Left kidney (tissue), 2 donors: ENCODE data around the gene MYF6. TPM values are rescaled to one million over a fixed set of nuclear protein-coding genes. Genes with fewer than 3 reads are reported as not detected.

Source experiments
- DNase-seq: peaks from one replicate; pipeline ENCODE4 v3.0.0-alpha.2; 2013
- polyA plus RNA-seq: library from polyadenylated mRNA; unstranded; fragments of 120-200 nt; gene quantifications from one replicate; pipeline ENCODE4 v1.2.1, GENCODE V29; 2013; ENCODE audit not compliant: insufficient read length

MYF6 gene
- polyA plus RNA-seq, 1 donor, result 0.15 TPM

DNA sequence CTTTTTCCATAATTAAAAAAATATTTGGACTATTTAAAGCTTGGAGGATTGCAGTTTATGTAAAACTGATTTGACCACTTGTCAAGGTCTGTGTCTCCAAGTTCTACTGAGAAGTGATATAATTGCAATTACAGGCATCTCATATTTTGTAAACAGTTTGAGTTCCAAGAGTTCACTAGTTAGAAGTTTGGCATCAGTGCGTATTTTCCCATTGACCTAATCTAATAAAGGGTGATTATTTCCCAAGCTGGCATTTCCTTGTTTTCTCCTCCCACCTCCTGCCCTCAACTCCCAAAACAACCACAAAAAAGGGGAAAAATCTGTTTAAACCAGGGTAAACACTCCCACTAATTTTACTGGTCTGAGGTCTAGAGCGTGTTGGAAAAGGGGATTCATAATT, 3.0 kb upstream of the MYF6 start:
- no peak for DNase-seq

DNA sequence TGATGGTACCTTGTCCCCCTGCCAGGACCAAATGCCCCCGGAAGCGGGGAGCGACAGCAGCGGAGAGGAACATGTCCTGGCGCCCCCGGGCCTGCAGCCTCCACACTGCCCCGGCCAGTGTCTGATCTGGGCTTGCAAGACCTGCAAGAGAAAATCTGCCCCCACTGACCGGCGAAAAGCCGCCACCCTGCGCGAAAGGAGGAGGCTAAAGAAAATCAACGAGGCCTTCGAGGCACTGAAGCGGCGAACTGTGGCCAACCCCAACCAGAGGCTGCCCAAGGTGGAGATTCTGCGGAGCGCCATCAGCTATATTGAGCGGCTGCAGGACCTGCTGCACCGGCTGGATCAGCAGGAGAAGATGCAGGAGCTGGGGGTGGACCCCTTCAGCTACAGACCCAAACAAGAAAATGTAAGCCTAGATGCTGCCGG, 410 bp downstream of the MYF6 start:
- DNase-seq, result no peak

DNA sequence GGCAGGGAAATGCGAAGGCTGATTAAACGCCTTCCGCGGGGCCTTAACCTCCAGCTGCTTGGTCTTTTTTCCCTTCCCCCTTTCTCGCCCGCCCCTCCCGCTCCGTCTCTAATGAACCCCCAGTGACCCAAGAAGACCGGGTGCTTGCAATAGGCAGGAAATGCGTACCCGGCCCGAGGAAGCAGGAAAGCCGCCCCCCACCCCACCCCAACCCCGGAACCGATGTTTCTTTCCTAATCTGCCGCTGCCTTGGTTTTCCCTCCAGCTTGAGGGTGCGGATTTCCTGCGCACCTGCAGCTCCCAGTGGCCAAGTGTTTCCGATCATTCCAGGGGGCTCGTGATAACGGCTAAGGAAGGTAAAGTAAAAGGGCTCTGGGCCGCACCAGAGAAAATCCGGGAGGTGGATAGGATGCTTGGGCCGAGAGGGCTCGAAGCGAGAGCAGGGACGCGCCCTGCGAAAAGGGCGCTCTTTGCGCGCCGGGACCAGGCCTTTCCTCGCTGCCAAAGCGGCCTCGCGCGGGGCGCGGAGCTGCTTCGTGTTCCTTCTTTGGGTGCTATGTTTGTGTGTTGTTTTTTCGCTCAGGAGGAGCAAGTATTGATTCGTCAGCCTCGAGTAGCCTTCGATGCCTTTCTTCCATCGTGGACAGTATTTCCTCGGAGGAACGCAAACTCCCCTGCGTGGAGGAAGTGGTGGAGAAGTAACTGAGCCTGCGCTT, 983 bp downstream of the MYF6 start:
- no peak for DNase-seq

DNA sequence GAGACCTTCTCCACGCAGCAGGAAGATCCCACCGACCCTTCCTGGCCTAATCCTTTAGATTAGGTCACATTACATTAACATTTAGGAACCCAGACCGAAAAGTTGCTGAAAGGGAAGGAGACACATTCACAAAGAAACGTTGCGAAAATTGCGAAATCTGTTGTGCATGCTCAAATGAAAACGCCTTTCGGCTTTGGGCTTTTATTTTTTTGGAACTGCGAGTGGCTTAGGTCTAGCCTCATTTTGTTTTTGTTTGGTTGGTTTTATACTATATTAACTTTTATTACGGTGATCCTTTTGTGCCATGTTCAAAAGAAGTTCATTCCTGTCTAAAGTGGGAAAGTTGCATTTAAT, 1.5 kb downstream of the MYF6 start:
- DNase-seq, result no peak

DNA sequence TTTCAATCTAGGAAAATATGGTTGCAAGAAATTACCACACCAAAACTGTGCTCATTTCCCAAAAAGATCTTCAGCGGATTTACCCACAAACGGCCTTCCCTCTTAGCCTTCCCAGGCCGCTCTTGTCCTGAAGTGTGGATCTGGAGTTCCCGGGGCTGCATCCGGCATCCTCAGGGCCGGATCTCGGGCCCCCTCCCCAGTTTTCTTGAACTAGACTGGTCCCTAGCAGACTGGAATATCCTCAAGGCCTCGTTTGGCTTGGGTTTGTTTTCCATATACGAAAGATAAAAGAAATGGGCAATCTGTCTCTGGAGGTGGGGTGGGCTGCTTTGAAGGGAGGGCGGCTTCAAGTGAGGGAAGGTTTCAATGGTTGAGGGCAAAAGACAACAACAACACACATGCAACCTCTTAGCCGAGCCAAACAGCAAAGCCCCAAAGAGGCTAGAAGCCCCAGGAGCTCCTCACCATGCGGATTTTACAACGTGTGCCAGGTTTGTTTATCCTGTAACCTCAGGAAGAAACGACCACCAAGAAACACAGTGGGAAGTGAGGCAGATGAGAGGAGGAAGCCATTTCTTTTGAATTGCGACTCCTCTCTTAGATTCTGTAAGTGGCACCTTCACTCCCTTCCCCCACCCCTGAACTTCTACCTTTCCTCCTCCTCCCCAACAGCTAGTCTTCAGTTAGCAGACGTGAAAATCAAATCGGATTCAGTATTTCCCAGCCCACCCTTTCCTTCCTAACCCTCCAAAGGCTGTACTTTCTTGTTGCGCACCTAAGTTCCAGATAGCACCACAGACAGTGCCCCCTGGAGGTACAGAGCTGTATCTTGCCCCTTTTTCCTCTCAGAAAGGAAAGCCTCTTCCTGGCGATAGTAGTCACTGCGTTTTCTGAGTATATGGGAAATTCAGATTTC, 2.6 kb downstream of the MYF6 start:
- no peak for DNase-seq

DNA sequence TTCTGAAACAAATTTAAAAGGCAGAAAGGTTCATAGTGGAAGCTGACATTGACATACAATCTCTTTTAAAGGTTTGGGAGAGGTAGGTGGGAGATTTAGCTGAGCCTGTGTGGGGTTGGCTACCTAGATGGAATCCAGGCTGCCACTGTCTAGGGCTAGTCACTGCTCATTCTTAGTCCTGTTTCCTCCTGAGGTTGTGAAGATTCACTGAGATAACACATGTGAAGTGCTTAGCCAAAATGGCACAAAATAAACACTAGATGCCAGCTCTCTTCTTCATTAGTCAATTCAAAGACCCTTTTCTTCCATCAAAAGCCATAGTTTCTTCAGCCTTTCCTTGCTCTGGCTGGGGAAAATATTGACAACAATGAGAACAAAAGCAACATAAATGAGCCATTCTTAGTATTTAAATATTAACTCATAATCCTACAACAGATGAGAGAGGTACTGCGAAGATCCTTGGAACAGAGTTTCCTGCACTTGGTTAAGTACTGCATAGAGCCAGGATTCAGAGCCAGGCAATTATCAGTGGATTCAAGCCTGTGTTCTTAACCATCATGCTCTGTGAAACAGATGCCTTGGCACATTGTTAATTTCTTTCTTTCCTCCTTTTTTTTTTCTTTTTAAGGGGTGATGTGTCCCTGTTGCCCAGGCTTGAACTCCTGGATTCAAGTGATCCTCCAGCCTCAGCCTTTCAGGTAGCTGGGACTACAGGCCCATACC, 3.5 kb downstream of the MYF6 start:
- no peak for DNase-seq

DNA sequence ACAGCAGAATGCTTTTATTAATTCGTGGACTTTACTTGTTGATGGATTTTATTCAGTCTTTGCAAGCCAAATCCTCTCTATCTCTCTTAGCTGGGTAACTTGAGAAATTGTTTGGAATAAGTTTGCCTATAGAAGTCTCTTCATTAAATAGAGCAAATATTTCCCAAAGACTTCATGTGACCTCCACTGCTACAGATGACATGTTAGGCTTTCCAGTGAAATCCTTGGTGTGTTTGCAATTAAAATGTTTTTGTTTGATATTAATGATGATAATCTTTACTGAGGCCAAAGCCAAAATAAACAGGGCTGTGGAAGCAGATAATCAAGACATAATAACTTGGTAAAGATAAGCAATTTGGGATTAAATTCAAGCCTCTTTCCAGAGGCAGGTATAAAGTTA, 4.4 kb downstream of the MYF6 start:
- DNase-seq, result no peak

DNA sequence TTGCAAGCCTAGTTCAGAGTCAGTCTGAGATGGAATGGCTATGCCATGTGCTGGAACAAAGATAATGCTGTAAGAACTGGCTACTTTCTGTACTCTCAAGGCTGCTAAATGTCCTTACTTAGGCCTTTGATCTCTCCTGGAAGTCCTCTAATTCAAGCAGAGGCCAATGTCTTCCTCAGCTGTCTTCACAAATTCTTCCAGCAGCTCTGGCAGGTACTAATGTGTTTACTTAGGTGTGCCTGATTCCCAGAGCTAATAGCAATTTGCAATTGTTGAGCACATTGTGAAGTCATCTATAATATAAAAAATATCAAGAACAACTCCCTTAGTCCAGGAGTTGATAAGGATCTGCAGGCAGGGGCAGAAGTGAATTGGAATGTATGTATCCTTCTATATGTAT, 5.4 kb downstream of the MYF6 start:
- no peak for DNase-seq

DNA sequence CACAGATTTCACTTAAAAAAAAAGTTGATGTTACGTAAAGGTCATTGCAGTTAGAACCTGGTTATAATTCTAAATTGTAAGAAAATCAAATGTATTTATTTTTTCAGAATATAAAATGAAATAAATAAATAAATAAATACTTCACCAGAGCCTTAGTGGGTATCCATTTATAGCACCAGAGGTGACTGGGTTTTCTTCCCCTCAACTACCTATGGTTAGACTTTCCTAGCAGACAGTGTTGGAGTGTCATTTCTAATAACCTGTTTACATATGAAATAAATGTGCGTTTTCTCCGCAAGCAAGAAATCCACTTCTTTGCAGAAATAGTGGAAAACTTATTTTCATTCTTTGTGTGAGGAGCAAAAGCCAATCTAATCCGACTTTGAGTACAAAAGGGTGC, 6.0 kb downstream of the MYF6 start:
- no peak for DNase-seq

DNA sequence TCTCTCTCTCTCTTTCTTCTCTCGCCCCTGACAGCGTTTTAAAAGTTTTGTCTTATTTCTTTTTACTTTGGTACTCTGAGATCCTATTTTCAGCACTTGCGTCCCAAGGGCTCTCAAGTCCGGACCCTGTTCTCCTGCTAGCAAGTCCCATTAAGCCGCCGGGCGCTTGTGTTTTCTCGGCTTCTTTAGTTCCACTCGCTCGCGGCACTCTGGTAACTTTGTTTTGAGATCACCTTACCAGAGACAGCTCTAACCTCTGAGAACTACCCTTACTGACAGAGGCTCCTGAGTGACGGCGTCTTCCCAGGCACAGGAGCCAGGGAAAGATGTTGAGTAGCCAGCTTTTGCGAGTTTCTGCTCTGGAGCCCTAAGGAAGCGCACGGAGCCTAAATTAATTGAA, 6.6 kb downstream of the MYF6 start:
- DNase-seq, result no peak

DNA sequence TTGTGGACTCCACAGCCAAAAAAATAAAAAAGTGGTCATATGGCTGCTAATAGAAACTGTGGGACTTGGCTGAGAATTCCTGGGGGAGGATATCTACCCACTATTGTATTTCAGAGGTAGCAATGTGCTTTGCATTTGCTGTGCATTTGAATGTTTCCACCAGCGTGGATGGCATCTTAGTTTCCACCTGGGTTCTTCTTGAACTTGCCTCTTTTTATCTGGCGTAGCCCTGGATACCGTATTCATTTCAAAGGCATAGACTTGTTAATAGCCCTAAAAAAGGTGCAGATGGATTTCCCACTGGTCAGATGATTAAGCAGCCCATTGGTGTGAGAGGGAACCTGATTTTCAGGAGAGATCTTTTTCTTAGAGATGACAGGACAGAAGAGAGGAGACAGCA, 7.4 kb downstream of the MYF6 start:
- DNase-seq, result no peak

DNA sequence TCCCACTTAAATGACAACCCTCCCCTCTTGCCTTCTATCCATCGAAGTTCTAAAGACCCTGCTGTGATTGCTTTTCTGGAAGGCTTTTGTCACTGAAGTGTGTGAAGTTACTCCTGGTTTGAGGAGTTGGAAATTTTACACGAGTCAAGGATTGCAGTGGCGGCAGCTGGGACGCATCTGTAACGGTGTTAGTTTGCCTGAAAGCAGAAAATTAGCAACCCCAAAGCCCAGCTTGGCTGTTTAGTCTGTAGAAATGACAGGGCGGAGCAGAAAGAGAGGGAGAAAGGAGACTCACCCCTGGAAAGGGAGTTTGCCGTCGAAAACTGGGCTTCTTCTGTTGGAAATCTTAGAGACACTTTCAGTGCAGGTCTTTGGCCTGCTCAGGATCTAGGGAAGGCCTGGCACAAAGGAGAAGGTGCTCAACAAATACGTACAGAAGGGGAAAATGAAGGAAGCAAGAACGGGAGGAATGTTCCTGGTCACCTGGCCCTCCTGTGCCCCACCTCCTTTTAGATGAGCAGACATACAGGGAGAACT, 8.3 kb downstream of the MYF6 start:
- DNase-seq, result no peak

DNA sequence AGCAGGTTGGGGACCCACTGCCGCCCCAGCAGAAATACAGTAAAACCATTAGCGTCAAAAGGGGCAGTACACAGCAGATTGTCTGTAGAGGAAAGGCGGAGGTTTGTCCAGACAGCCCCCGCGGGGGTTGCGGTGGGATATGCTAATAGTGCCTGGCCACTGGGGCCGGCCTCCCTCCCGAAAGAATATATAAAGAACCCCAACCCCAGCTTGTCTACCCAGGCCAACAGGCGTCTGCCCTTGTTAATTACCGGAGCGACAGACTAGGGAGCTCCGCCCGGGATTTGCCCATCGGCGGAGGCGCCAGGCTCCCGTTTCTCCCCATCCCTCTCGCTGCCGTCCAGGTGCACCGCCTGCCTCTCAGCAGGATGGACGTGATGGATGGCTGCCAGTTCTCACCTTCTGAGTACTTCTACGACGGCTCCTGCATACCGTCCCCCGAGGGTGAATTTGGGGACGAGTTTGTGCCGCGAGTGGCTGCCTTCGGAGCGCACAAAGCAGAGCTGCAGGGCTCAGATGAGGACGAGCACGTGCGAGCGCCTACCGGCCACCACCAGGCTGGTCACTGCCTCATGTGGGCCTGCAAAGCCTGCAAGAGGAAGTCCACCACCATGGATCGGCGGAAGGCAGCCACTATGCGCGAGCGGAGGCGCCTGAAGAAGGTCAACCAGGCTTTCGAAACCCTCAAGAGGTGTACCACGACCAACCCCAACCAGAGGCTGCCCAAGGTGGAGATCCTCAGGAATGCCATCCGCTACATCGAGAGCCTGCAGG, 9.4 kb downstream of the MYF6 start, which contains the start of gene MYF5:
Gene MYF5, plus strand, starts transcription at position 217 of the 774 bp plus-strand sequence. Its CDS starts 152 bp downstream, at position 369.
- DNase-seq, result no peak

DNA sequence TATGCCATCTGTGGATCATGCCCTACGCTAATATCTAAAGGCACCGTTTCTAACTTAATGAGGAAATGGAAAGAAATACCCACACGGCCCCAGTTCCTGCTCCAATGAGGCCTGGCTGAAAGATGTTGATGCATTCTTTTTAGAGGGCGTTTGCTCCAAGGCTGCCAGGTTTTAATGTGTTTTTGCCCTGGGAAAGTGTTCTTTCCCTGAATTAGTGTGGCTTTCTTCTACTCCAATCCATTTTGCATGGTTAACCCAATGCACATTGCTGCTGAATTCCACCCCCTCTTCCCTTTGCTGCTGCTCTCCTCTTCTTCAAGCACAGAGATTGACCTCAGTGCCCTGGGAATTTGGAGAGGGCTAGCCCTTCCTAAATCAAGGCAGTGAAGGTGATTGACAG, 10.4 kb downstream of the MYF6 start:
- no peak for DNase-seq

DNA sequence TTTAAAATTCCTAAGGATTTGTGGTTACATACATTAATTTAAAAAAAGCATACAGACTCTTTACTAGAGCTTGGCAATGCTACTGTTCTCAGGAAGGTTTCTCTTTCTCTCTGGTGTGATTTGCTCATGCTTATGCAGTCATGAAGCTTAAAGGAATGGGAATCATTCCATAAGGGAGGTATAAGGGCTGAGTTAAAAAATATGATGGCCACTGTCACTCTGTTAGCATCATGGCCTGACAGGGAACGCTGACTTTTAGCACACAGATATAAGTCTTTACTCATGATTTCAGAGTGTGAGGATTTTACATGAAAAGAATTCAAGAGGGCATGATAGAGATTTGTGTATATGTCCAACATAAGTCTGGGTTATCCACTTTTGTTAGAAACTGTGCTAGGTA, 13.1 kb downstream of the MYF6 start:
- DNase-seq, result no peak

DNA sequence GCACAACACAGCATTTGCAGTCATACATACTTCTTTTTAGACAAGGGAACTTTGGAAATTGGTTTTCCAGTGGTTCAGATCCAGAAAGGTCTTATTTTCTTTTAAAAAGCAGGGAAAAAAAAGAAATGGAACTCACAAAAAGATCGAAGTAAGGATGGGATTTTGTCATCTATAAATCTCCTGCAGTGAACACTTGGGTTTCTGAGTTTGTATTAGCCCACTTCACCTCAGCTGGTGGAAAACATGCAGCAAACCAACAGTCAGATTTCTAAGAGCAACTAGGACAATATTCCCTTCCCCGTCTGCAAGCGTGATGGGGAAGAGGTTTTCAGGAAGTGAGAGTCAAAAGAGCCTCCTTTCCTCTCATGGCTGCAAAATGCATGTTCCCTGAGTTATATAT, 13.9 kb downstream of the MYF6 start:
- DNase-seq, result no peak

DNA sequence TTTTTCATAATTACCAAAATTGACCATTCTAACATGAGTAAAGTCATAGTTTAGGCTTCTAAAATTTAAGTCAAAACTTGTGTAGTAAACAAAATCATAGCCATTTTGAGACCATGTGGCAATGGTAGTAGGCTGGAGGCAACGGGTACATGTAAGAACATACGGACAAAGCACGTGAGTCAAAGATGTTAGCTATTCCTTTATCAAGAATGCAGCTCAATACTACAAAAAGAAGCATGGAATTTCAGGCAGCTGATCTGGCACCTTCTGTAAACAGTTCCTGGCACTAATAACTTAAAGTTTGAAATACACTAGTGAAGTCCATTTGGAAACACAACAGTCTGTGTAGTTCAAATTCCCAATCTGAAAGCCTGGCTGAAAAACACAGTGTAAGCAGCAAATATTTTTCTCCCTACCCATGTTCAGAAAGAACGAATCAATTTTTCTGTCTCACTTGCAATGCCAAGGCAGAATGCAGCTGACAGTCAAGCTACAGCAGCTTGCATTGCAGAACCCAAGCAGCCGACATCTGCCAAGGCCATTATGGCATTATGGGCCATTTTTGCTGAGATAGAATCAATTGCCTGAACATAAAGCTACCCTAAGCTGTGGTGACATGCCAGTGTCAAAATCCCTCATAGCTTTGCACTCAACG, 38.5 kb downstream of the MYF6 start:
- no peak for DNase-seq

DNA sequence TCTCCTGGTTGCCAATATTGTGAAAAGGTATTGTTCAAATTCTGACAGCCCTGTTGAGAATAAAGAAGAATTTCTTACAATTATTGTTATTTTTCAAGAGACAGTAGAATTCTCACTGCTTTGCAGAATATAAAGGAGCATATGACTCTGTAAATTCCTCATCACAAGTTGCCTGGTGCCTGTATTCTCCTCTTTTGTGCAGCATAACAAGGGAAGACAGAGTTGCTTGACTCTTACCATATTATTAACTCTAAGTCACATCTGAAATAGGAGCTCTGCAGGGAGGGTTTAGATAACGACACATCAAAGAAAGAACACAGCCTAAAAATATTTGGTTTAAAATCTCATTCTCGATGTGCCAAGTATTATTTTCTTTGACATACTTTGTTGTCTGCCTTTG, 40.4 kb downstream of the MYF6 start:
- DNase-seq, result no peak

DNA sequence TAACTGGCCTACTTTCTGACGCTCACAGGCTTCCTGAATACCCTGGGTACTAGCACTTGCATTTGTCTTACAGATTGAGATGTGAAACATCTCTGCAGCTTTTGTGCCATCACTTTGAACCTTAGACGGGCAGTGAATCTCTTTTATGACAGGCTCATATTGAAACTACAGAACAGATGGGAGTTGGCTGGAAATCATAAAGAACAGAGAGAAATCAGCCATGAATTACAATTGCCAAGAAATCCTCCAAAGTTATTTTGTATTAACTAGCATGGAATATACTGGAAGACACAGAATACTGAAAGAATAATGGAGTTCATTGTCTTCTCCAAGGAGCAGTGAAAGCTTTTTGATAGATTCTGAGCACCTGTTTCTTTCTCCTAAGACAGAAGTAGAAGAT, 42.0 kb downstream of the MYF6 start:
- no peak for DNase-seq

DNA sequence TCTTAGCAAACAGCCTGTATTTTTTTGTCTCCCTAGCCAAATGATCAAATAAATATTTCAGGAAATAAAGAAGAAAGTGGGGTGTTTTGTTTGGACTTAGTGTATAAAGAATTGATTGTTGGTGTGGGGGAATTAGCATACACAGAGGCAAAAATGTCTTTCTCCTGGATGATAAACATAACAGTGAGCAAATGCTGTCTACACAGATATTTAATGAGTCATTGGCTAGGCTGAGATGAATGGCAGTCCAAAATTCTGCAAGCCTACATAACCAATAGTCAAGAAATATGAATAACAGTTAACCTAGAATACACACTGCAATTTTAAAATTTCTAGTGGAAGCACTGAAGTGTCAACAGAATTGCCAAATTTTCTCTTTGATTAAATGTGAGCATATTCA, 45.0 kb downstream of the MYF6 start:
- DNase-seq, result no peak

DNA sequence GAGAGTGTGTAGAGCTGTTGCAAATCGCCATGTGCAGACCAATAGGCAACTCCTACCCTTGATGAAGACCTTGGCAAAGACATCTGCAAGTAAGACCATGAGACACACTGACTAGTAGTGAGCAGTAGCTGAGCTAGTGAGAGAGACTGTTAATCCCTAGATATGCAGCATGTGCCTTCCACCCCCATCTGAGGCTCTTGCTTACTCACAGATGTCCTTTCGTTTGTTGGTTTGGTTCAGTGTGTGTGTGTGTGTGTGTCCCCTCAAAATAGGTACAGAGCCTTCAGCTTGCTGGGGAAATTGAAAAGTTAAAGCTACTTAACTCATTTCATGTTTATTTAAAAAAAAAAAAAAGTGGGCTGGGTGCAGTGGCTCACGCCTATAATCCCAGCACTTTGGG, 46.8 kb downstream of the MYF6 start:
- no peak for DNase-seq
